22Rv1 (cell line): ENCODE measurements around the gene CHST4.
A peak's percentile ranks its signal among the peaks of the same experiment; 100 is the strongest.
"Not testable (repeated sequence)": the region's sequence is repeated elsewhere in the genome, so short reads cannot be mapped to it uniquely, and the experiment has no call there.

Experiments used
- H3K27ac ChIP-seq: fragments of 450-650 bp; 2 replicates; pipeline ENCODE4 v1.5.1; 2017
- CTCF ChIP-seq: fragments of 450-650 bp; IDR thresholded peaks from 2 replicates; pipeline ENCODE4 v1.5.1; 2017; ENCODE audit warnings: mild to moderate bottlenecking
- ZFX ChIP-seq: fragments of 450-650 bp; IDR thresholded peaks from 2 replicates; pipeline ENCODE4 v1.6.1; 2017; ENCODE audit warnings: antibody characterized with exemption, borderline replicate concordance

Gene CHST4

GRCh38 chr16:71542377-71542776 is 16.2 kb downstream of the CHST4 start:
- TF ChIP-seq CTCF, result peak; percentile 87
- TF ChIP-seq ZFX, result no peak
- H3K27ac ChIP-seq, result no peak overlapping the region

DNA sequence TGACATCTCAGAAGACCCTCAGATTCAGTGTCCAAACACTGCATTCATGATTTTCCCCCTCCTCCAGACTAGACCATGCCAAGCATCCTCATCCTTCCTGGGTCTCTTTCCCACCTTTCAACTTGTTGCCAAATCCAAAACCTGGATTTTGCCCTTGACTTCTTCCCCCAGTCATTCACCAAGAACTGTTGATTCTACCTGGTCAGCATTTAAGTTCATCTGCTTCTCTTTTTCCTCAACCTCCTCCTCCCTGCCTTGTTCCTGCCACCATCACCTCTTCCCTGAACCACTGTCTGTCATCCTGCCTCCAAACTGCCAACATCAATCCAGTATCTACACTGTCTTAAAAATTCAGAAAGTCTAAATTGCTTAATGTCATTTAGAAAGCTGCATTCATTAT is 20.9 kb downstream of the CHST4 start:
- TF ChIP-seq ZFX, result no peak
- no peak for TF ChIP-seq CTCF
- no peak overlapping the region for H3K27ac ChIP-seq

DNA sequence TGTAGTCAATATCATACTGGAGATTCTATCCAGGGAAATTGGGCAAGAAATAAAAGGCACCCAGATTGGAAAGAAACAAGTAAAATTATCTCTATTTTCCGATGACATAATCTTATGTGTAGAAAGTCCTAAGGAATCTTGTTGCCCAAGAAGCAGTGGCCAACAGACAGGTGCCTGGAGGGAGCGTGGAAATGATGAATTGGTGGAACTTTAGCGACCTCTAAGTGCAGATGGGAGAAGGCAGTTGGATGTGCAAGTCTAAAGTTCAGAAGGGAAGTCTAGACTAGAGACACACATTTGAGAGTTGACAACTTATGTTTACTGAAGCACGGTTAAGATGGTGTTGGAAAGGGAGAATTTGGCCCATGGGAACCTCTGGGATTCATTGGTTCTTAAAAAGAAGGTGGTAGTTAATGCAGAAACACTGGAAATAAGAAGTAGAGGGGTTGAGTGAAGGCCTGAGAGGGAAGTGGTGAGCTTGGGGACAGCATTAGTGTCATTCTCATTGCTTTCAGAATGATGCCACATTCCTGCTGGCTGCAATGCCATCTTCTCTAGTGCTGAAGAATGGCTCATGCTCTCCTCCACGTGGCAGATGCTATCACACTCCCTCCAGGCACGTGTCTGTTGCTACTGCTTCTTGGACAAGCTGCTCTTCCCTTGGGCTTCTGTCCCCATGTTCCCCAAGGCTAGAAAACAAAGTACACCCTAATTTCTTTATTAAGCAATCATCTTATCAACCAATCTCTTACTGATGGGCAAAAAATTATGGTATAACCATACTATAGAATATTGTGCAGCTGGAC is 26.7 kb downstream of the CHST4 start:
- H3K27ac ChIP-seq, result no peak overlapping the region
- TF ChIP-seq ZFX, result no peak
- peak; percentile 32; the same call in 1 of the 2 replicates for TF ChIP-seq CTCF

- no peak overlapping the region for H3K27ac ChIP-seq
- no peak for TF ChIP-seq ZFX
- no peak for TF ChIP-seq CTCF
Measured at GRCh38 chr16:71555230-71555891, 29.1 kb downstream of the CHST4 start.

DNA sequence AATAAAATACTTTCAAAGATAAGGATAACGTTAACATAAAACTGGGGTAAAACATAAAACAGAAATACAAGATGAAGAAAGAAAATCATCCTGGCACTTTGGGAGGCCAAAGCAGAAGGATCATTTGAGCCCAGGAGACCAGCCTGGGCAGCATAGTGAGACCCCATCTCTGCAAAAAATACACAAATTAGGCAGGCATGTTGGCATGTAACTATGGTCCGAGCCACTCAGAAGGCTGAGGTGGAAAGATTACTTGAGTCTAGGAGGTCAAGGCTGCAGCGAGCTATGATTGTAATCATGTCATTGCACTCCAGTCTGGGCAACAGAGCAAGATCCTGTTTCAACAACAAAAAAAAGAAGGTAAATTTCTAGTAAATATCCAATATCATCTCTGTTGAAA is 31.1 kb downstream of the CHST4 start:
- TF ChIP-seq ZFX, result no peak
- no peak for TF ChIP-seq CTCF
- no peak overlapping the region for H3K27ac ChIP-seq

- no peak overlapping the region for H3K27ac ChIP-seq
- TF ChIP-seq ZFX (no peak), CTCF (no peak)
Measured at GRCh38 chr16:71557954-71558582, 31.8 kb downstream of the CHST4 start.

DNA sequence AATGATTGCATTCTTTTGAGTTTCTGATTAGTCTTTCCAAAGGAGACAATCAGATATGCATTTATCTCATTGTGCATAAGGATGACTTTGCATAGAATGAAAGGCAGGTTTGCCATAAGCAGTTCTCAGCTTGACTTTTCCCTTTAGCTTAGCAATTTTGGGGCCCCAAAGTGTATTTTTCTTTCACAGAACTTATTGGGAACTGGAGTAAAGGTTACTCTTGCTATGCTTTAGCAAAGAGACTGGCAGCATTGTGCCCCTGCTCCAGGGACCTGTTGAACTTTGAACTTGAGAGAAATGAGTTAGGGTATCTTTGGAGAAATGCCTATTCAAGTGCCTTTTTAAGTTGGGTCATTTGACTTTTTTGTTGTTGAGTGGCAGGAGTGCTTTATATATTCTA is 33.6 kb downstream of the CHST4 start:
- H3K27ac ChIP-seq, result no peak overlapping the region
- TF ChIP-seq CTCF, result no peak
- TF ChIP-seq ZFX, result no peak

DNA sequence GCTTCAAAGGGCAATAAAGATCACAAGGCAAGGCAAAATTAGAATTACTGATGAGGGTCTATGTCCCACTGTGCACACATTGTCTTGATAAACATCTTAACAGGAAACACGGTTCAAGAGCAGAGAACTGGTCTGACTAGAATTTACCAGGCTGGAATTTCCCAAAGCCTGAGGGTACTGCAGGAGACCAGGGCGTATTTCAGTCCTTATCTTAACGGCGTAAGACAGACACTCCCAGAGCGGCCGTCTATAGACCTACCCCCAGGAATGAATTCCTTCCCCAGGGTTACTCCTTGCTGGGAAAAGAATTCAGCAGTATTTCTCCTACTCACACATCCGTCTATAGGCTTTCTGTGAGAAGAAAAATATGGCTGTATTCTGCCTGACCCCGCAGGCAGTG is 35.7 kb downstream of the CHST4 start:
- not testable (repeated sequence) for H3K27ac ChIP-seq
